Frontal cortex (tissue), 4 donors: ENCODE results near the gene PSTPIP1. TPM values are rescaled to one million over a fixed set of nuclear protein-coding genes. Genes with fewer than 3 reads are reported as not detected.

Experiments used
- DNase-seq, 2 donors: peaks; one replicate each; pipeline ENCODE4 v3.0.0; 2012; ENCODE audit warnings: low spot score in 2 of 2
- FAIRE-seq: peaks from 2 replicates; lab custom pipeline; 2012; peaks lifted over from hg19 to GRCh38; lab: Jason Lieb, UNC
- total RNA-seq: library from RNA; depleted of rRNA; stranded (reverse); fragments of >200 nt; gene quantifications from one replicate; pipeline ENCODE4 v1.2.3, GENCODE V29; 2014
- donor health status: control.
- donor health status: control.
- donor health status: control.

PSTPIP1 gene
- total RNA-seq, 1 donor from 2014 or later: 0.41 TPM

DNA sequence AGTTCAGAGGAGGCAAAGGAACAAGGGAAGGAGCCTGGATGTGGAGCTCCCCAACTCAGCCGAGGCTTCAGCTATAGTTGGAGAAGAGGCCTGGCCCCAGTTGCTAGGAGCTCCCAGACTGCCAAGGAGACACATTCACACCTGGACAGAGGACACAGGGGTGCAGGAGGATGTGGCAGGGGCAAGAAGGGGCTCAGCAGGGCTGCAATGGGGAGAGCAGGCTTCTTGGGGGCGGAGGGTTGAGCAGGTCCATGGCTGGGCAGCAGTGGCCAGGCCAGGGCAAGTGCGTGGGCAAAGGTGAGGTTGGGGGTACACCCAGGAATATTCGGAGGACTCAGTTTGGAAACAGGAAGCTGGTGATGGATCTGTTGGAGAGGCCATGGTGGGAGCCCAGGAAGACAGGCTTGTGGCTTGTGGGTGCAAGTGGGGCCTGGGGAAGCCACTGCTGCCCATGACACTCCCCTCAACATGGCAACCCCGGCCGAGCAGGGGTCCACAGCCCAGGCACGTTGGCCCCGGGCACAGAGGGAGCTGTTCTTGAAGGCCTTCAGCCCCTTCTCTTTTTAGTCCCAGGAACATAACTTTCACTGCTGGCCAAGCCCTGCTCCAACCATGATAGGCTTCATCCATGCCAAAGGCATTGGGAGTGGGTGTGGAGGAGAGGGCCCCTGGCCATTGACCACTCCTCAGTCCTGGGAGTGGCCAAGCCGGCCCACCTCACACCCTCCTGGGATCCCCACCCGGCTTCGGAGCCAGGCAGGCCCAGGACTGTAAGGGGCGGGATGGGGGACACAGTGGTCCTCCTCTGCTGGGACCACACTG, 42.7 kb downstream of the PSTPIP1 start:
- FAIRE-seq (no peak), DNase-seq (peak in 1 of 2 donors; percentile 18)

DNA sequence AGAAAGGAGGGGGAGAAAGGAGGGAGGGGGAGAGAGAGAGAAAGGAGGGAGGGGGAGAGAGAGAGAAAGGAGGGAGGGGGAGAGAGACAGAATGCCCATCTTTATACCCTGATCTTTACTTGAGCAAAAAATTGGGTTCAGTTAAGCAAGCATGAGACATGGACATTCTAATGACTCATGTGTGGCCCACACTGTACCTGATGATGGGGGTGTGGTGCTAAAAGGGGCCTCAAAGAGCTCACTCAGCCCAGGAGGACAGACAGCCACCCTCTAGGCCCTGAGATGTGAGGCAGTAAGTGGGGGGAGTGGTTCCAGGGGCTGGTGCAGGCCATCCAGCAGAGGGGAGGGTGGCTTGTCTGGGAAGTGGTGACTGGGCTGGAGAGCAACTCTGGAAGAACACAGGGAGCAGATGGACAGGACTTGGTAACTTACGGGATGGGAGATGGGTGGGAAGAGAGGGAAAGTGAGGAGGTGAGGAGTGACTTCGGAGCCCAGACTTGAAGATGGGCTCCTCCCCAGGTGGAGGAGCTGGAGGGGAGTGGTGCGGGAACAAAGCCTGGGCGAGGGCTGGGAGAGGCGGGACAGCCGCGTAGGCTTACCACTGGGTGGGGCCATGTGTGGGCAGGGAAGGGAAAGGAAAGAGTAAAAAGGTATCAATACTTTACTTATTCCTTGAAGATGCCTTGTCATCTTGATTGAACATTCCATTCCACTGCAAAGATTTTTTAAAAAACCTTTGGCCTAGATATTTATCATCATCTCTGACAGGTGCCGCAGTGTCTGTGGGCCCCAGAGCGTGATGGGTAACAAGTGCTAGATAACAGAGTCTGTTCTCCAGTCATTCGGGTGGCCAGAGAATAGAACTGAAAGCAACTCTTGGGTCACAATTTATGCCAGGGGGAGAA, 43.6 kb downstream of the PSTPIP1 start:
- FAIRE-seq (no peak), DNase-seq (no peak)

DNA sequence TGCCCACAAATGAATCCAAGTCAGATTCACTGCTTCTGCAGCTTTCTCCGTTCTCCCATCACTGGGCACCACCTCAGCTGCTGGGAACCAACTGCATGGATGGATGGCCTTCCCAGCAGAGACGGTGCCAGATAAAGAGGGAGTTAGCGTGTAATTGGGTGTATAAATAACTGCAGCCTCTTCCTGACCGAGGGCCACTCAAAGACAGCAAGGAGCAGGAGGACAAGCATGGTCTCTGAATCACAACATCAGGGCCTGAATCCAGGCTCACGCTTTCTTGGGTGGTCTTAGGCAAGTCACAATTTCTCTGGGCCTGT, 44.2 kb downstream of the PSTPIP1 start:
- FAIRE-seq: no peak
- no peak for DNase-seq

DNA sequence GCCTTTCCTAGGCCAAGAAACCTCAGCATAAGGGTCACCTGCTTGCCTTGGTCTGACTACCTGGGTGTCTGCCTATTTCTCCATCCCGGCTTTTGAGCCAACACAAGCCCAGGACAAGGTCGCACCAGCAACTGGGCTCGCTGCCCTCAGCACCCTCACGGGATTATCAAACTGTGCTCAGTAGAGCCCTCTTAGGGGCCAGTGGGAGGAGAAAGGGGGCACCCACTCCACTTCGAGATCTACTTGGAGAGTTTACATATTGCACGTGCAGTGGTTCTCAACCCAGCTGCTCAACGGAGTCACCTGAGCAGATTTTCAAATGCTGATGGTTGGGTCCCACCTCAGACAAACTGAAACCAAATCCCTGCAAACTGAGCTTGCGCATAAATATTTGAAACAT, 44.9 kb downstream of the PSTPIP1 start:
- DNase-seq (no peak), FAIRE-seq (no peak)

DNA sequence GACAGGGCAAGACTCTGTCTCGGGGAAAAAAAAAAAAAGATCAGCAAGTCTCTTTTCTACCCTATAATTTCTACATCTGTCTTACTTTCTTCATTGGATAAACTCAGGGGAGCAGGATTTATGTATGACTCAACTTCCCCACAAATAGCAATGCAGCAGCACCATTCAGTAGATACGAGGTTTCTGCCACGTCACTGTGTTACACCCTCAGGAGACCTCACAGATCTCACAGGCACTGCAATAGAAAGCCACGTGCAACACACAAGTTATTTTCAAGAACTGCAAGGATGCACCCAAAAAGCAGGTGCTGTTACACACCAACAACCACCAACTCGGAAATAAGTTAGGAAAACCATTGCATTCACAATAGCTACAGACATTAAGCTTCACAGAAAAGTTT, 45.7 kb downstream of the PSTPIP1 start:
- FAIRE-seq: no peak
- DNase-seq: peak in 1 of 2 donors; percentile 37

DNA sequence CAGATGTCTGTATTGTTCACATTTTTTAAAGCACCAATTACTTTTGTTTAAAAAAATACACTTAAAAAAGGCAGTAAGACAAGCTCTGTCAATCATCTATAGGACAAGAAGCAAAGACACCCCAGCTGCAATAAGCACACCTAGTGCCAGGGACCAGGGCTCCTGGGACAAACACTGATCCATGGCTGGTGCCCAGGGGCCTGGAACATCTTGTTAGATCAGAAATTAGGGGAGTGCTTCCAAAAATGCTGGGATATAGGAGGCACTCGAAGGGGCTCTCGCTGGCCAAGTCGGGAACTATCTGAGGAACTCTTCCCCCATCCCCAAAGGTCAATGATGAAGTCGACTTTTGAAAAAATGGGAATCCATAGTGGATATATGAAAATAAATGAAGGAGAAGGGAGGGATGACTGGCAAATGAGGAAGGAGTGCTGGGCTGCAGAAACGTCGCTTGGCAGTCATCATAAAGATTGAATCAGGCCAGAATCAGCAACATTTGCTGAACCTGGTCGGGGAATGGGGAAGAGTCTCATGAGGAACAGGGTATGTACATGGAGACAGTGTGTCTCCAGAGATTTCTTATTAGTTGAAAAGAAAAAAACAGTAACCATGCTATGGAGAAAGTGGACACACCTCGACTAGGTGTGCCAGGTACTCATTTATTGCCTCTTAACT, 47.5 kb downstream of the PSTPIP1 start:
- DNase-seq (no peak), FAIRE-seq (no peak)

DNA sequence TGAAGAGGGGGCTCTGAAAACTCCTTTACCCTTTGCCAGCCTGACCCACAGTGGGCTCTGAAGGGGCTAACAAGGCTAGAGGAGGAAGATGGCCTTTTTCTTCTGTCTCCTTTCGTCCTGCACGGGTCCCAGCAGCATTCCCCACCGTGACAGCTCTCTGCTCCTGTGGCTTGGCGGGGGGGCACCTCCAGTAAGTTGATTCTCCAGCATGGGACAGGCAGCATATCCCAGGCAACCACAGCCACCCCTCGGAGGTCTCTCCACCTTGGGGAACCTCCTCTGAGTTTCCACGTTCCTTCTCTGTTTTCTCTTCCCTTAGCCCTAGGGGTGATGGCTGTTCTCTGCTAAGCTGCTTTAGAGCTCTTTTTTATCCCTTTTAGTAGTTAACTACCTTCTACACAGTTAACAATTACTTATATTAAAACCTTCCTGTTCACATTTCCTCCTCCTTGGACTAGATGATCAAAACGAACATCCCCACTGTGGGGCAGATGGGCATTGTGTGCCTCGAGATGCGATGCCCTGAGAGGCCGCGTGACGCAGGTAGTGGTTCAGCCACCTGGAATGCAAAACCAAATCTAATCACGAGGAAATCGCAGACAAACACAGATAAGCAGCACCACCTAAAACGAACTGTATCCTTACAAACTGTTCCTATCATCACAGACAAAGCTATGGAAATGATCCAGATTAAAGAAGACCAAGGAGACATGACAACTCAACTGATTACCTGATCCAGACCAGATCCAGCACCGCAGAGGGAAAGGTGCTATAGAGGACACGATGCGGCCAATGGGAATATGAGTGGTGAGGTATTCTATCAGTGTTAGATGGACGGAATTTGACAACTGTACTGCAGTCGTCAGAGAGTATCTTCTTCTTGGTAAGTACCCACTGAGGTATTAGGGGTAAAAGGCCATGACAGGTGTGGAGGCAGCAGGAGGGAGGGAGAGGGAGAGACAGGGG, 48.3 kb downstream of the PSTPIP1 start:
- FAIRE-seq: no peak
- no peak for DNase-seq

DNA sequence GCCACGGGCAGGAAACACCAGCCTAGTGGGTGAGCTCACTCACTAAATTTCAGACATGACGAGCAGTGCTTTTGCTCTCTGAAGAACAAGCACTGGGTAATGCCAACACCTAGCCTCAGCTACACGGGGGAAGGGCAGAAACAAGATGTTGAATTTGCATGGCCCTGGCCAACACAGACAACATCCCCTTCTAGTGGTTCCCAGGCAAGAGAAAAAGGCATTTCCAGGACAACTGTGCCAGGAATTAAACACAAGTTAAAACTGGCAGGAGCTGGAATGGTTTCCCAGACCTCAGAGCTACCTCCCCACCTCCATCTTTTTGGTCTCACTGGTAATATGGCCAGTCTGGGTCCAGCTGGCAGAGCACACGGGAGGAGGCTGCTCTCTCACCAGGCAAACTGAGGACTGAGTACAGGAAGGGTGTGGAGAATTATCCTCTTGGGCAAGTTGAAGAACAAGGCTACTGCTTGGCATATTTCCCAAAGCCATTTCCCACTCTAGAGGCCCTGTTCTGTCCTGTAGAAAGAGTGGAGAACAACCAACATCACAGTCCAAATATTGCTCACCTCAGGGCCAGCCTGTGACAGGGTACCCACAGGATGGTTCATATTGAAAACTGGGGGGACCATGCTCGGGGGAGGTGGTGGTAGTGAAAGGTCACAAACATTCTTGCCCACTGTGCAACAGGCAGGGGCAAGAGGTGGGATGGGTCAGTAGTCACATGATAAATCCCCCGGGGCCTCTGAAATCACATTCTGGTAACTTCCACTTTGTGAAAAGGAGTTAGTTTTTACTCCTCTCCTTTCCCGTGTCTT, 49.5 kb downstream of the PSTPIP1 start:
- FAIRE-seq: no peak
- no peak for DNase-seq

DNA sequence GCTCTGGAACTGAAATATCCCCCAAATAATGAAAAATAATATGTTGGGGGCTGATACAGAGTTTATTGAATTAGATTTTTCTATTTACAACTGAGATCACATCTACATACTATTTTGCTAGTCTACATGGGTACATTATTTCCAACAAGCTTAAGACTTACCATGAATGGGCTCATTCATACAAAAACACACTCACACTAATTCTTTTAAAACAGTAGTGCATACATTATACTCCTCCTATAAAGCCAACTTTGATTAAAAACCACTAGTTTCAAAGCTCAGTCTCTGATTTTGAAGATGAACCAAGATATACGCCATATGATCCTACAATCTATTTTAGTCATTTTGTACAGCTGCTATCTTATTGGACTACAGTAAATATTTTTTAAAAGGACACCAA, 51.1 kb downstream of the PSTPIP1 start:
- FAIRE-seq: no peak
- DNase-seq: no peak

DNA sequence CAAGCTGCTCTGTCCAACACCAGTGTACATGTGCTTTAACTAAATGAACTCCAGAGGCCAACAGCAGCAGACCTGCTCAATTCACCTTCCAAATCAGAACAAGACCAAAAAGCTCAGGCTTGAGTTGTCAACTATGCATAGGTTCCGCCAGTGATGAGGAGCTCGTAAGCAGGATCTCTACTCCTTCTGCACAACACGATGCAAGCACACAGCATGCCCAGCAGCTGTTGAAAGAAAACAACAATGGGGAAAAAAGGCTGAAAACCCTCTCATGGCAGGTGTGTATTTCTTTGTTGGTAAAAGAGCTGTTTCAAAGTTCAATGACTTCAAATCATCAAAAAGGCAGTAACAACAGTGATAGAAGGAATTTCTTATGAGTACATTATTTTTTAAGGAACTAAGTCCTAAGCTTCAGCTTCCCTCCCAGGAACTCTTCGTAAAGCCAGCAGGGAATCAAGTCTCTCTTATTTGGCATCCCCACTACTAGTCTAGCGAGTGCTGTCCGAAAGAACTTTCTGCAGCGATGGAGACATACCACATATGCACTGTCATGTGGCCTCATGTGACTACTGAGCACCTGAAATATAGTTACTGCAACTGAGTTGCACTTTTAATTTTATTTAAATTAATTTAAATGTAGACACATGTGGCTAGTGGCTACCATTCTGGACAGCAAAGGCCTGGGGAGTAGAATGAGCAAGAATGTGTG, 51.9 kb downstream of the PSTPIP1 start:
- no peak for FAIRE-seq
- no peak for DNase-seq

DNA sequence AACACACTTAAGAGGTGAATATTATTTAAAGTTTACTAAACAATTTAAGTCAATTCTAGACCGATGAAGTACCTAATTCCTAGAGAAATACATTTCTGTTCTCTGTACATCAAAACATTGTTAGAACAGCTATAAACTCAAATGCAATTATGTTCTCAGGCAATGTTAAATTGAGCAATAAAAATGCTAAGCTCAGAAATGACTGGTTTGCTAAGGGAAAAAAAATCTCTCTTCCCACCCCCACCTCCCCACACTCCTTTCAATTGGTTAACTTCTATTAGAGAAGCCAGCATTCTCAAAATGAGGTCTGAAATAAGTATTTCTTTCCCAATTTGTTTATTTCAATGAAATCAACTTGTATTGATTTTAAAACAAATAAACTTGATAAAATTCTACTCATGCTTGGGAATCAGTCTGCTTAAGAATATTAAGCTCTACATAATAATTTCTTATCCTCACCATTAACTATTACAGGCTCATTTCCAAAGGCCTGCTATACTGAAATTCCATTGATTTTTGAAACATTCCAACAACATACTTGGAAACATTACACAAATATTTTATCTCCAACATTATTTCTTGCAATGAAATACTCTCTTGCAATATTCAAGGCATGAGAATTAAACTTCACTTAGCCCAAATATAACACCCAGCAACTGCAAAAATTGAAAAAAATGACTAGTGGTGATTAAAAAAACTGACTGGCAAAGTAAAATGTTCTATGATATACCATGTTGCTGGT, 53.4 kb downstream of the PSTPIP1 start:
- FAIRE-seq: no peak

DNA sequence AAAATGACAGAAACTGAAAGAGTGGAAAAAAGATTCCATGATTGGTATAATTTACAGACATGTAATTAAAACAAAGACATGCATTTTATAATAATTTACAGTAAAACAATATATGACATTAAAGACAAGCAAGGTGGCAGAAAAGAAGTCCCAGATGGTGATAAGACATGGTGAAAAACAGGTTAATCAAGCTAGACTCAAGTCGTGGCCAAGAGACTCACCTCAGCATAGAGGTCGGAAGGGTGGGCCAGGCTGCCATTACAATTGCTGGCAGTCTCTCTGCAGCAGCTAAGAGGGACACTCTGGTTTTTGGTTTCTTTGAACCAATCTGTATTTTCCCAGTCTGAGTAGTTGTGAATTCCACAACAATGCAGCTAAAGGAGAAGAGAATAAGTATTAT, 57.6 kb downstream of the PSTPIP1 start:
- DNase-seq (no peak), FAIRE-seq (no peak)

More for the DNA sequence above, 53.4 kb downstream of the PSTPIP1 start:
- DNase-seq: no peak

DNA sequence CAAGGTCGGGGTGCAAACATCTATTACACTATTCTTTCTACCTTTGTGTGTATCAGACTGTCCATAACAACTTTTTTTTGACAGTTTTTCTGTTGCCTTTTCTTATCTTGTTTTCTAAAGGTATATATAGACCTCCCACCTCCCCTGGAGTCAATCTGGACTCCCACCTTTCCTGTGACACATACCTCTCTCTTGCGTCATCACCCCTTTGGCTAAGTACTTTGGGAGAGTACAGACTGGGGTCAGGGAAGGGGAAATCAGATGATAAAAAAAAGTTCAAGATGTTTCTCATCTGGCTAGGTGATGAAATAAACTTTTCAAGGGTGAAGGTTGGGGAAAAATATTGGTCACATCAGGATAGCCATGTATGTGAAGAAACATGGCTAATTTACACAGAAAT, 58.8 kb downstream of the PSTPIP1 start:
- FAIRE-seq: no peak
- no peak for DNase-seq

DNA sequence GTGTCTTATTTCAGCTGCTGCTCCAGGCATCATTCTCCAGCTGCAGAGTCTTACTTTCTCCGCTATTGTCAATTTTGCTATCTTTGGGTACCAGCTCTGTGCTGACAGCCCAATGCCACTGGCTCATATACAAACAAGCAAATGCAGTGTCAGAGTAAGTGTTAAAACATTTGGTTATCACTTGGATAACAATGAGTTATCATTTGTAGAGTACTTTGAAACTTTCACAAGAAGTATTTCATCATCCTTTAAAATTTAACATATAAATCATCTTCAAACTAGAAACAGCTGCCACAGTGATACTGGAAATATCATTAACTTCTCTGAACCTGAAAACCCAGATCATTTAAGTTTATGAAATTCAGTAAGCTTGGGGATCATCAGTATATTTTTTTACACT, 62.1 kb downstream of the PSTPIP1 start:
- no peak for DNase-seq

DNA sequence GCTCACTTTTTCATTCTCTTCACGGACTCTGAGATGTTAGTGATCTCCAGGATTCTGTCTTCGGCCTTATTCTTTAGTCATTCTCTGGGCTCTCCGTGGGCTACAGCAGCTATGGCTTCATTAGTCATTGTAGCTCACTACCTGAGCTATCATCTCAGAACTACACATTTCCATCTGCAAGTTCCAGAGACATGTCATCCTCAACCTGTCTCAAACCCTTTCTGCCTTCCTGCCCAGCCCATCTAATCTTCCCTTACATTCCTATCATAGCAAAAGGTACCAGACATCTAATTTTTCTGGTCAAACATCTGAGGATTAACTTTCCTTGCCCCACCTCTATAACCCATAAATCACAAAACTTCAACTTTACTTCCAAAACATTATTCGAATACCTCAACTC, 62.8 kb downstream of the PSTPIP1 start:
- DNase-seq (no peak), FAIRE-seq (no peak)

More for the DNA sequence above, 62.1 kb downstream of the PSTPIP1 start:
- no peak for FAIRE-seq

DNA sequence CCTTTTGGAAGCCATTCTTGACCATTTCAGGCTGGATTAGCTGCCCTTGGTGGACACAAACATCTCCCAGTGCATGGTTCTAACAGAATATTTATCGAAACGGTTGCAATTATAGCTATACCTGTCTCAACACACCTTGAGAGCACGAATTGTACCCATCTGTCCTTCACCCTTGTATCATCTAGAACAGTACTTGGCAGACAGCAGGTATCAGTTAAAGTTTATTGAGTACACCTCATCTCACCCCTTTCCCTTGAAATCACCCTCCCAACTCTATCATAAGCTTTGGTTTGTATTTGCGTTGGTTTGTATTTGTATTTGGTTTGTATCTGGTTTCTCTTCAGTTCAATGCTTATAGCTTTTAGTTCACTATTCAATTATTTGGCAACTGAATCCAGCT, 63.5 kb downstream of the PSTPIP1 start:
- DNase-seq (no peak), FAIRE-seq (no peak)

DNA sequence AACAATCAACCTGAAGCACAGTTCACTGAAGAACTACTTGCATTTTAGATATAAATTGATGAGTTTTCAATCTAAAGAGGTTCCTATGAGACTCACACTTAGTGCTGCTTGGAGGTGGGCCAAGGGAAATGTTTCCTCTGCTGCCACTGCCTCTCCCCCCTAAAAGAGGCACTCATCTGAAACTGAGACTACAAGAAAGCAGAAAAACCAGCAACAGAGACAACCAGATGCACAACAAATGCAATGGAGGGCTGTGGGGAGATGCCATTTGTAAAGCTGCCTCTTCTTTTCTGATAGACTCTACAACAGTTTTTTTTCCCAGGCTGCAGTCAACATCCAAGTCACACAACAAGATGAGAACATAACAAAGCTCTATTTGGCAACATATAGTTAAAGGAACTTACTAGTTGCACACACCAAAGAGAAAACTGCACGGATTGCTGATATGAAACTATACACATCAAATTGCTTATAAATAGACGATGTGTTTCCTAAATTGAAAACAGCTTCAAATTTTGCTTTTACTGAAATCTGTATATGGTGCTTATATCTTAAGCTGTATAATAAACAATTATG, 64.9 kb downstream of the PSTPIP1 start:
- DNase-seq: no peak
- FAIRE-seq: no peak
